IMR-90 (cell line): ENCODE measurements around the gene EMC9.

Experiments used
- BHLHE40 ChIP-seq: fragments of 150-350 bp; IDR thresholded peaks from 2 replicates; pipeline ENCODE4 v1.6.1; 2016; ENCODE audit warnings: mild to moderate bottlenecking, low read depth, low read length
- CEBPB ChIP-seq: IDR thresholded peaks from 2 replicates; pipeline ENCODE4 v1.6.1; 2012; ENCODE audit warnings: low read depth, low read length, improper control_type of control experiment
- CTCF ChIP-seq: conservative IDR thresholded peaks from 2 replicates; pipeline ENCODE4 v1.5.1; 2012; ENCODE audit warnings: mild to moderate bottlenecking, low read depth, low read length, improper control_type of control experiment
- ELK1 ChIP-seq: fragments of 150-350 bp; IDR thresholded peaks from 2 replicates; pipeline ENCODE4 v1.6.1; 2016; ENCODE audit warnings: low read depth, mild to moderate bottlenecking, low read length, moderate library complexity, borderline replicate concordance
- MAFK ChIP-seq: IDR thresholded peaks from 2 replicates; pipeline ENCODE4 v1.6.1; 2012; ENCODE audit warnings: low read depth, low read length, improper control_type of control experiment
- MXI1 ChIP-seq: IDR thresholded peaks from 2 replicates; pipeline ENCODE4 v1.6.1; 2012; ENCODE audit warnings: low read depth, mild to moderate bottlenecking, low read length, moderate library complexity, borderline replicate concordance
- POLR2A ChIP-seq: IDR thresholded peaks from 2 replicates; pipeline ENCODE4 v1.6.1; 2012; ENCODE audit warnings: mild to moderate bottlenecking, low read depth, low read length
- SMC3 ChIP-seq: fragments of 150-350 bp; IDR thresholded peaks from 2 replicates; pipeline ENCODE4 v1.6.1; 2016; ENCODE audit warnings: low read depth, mild to moderate bottlenecking, antibody characterized with exemption, low read length, moderate library complexity
- USF2 ChIP-seq: fragments of 150-350 bp; IDR thresholded peaks from 2 replicates; pipeline ENCODE4 v1.6.1; 2017; ENCODE audit warnings: mild to moderate bottlenecking, antibody characterized with exemption, low read length, low read depth

DNA sequence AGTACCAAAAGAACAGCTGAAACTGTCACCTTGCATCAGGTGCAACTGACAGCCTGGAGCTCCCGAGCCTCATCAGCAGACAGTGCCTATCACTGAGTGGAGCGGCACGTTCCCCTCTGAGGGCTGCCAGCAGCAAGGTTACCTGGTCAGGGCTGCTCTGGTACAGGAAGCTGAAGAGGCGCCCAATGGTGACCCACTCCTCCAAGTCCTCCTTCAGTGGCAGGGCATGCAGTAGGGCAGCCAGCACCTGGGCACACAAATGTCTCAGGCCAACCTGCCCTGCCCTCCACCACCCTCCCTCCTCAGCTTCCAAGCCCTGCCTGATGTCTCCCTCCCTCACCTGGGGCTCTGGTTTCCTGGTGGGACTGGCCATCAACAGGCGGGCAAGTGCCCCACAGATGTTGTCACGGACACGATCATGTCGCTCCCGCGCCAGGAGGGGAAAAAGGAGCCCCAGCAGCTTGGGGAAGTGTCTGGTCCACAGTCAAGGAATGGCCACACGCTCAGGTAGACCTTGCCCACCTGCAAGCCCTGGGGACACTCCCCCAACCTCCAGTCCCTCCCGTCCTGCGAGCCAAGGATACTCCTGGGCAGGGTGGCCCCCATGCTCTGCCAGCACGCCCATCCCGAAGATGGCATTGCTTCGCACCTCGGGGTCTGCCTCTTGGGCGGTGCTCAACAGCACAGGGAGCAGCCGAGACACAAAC is 40.1 kb upstream of the EMC9 start:
- no peak for TF ChIP-seq CTCF
- no peak for TF ChIP-seq POLR2A
- TF ChIP-seq CEBPB = no peak
- no peak for TF ChIP-seq SMC3
- TF ChIP-seq MAFK = no peak
- no peak for TF ChIP-seq BHLHE40
- TF ChIP-seq USF2 = no peak
- no peak for TF ChIP-seq MXI1
- TF ChIP-seq ELK1 = no peak
